Ovary (tissue), 9 donors: Measurements from ENCODE around the gene MRPS31. TPM values are rescaled to one million over a fixed set of nuclear protein-coding genes. Genes with fewer than 3 reads are reported as not detected.

ENCODE experiments used
- DNase-seq, 5 donors: peaks; one replicate each; pipeline ENCODE4 v3.0.0-alpha.2; 2019 to 2020
- H3K27ac ChIP-seq, 2 donors: fragments of 200-600 bp; one replicate each; pipeline versions ENCODE4 v1.5.1 to v1.8.0; 2019 to 2022
- H3K27me3 ChIP-seq: fragments of 200-600 bp; one replicate; pipeline ENCODE4 v1.8.0; 2022
- H3K36me3 ChIP-seq: fragments of 200-600 bp; sonication (generic); one replicate; pipeline ENCODE4 v1.5.1; 2019
- H3K4me1 ChIP-seq: one replicate; pipeline ENCODE4 v1.8.1; 2013; ENCODE audit warnings: mild to moderate bottlenecking, moderate library complexity; ENCODE audit not compliant: insufficient read depth
- H3K4me3 ChIP-seq: fragments of 200-600 bp; sonication (generic); one replicate; pipeline ENCODE4 v1.5.1; 2017
- H3K9me3 ChIP-seq, 2 donors: fragments of 200-600 bp in 1 of 2; sonication (generic) in 1 of 2; one replicate each; pipeline versions ENCODE4 v1.5.1 to v1.8.1; 2013 to 2019; ENCODE audit warnings: mild to moderate bottlenecking in 1 of 2, moderate library complexity in 1 of 2
- EP300 ChIP-seq: sonication (generic); formaldehyde crosslinking; IDR thresholded peaks from one replicate; pipeline ENCODE4 v1.6.1; 2017; ENCODE audit warnings: antibody characterized with exemption
- POLR2A ChIP-seq: fragments of 450-650 bp; IDR thresholded peaks from one replicate; pipeline ENCODE4 v1.6.1; 2017; ENCODE audit warnings: antibody characterized with exemption, mild to moderate bottlenecking, moderate library complexity
- WGBS, 3 donors: extraction: QIAGEN DNeasy Blood & Tissue Kit in 1 of 3; methylation state at CpG; one replicate each; pipeline versions ENCODE4 v1.1.5 to v1.1.7; 2013 to 2017; 5-methylcytosine and 5-hydroxymethylcytosine counted together
- intact Hi-C, 4 donors: fragments of 100-400 bp; cut with DNase I; formaldehyde crosslinking; loops; one replicate each; pipeline versions ENCODE4 v1.11.0 to v1.15.1; 2022 to 2023
- polyA plus RNA-seq, 2 donors: library from polyadenylated mRNA; stranded (reverse); fragments of 200-250 nt in 1 of 2; fragments of 350-450 nt in 1 of 2; fragmentation: Illumina TruSeq in 1 of 2; extraction: RNeasy Lipid Tissue Mini Kit (QIAGEN cat#74804) in 1 of 2; gene quantifications; one replicate each; pipeline ENCODE4 v1.2.3, GENCODE V29; 2013 to 2014
- total RNA-seq, 7 donors: library from RNA; depleted of rRNA in 2 of 7; stranded (reverse); fragments of >200 nt in 2 of 7; fragmentation: NEBNext Ultra II Directional in 3 of 7; extraction: Animal tissue kit (Norgen Biotek cat#: 25700) in 3 of 7; gene quantifications; one replicate each; pipeline versions ENCODE4 v1.1.0 to v1.2.4, GENCODE V29; 2016 to 2023
- TF ChIP-seq, protein P1 (sequence below), 3 donors: fragments of 450-650 bp in 2 of 3; fragments of 200-600 bp in 1 of 3; IDR thresholded peaks; one replicate each; pipeline versions ENCODE4 v1.5.1 to v1.8.0; 2016 to 2022; ENCODE audit warnings: antibody characterized with exemption in 3 of 3, mild to moderate bottlenecking in 1 of 3
- donor health status: DM: no; HTN: no; CAD: no; lungs with moderate emphysema.
- donor health status: DM: no; HTN: no; CAD: no.
- donor health status: Bipolar disorder and iron deficiency.
- donor health status: DM: yes; HTN: yes; CAD: no.
- donor health status: DM: no; HTN: no; CAD: no.
- donor health status: DM: yes; HTN: yes; CAD: no.

Gene MRPS31
- total and polyA plus RNA-seq, 9 donors = 17.2 to 27.1 (median 21.1) TPM

DNA sequence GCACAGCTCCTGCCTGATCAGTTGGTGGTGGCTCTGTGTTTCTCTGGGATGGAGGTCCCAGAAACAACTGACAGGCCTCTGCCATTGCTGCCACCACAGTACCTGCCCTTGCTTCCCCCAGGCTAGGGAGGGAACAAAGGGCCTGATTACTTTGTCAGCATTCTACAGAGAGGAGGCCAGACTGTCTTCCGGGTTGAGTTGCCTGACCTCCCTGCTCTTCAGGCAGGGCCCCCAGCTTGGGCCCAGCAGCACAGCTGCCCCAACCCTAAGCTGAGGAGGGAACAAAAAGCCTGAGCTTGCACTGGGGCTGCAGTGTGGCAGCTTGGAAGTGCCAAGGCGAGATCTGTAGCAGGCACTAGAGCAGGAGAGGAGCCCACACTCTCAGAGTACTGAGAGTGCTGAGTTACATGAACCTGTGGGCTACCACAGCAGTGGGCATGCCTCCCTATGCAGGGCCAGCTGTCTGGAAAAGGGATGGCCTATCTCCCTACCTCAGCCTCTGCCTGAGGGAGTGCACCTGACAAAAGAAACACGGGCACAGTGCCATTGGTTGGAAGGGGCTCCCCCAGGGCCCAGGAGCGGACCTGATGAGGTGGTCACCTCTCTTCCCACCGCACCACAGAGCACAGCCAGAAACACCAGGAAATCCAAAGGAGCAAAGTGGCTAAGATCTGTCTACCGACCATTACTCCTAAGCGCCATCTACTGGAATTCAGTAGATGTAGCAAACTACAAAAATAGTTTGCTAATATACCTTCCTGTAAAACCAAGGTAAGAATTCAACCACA lies 42.9 kb upstream of the MRPS31 start:
- no peak for TF ChIP-seq EP300
- H3K9me3 ChIP-seq = peaks cover 0 to 3% of the 10 kb centered on the region in 2 donors
- 69 to 87% (median 84%) methylated on average over 6 to 7 of the region's 7 CpGs for WGBS, 3 donors
- H3K27me3 ChIP-seq = no peaks in the 10 kb centered on the region
- H3K4me3 ChIP-seq = no peak overlapping the region
- H3K27ac ChIP-seq = no peak overlapping the region
- H3K4me1 ChIP-seq = no peaks in the 10 kb centered on the region
- intact Hi-C loops = no loop called here
- H3K36me3 ChIP-seq = no peaks in the 10 kb centered on the region
- DNase-seq = no peak

DNA sequence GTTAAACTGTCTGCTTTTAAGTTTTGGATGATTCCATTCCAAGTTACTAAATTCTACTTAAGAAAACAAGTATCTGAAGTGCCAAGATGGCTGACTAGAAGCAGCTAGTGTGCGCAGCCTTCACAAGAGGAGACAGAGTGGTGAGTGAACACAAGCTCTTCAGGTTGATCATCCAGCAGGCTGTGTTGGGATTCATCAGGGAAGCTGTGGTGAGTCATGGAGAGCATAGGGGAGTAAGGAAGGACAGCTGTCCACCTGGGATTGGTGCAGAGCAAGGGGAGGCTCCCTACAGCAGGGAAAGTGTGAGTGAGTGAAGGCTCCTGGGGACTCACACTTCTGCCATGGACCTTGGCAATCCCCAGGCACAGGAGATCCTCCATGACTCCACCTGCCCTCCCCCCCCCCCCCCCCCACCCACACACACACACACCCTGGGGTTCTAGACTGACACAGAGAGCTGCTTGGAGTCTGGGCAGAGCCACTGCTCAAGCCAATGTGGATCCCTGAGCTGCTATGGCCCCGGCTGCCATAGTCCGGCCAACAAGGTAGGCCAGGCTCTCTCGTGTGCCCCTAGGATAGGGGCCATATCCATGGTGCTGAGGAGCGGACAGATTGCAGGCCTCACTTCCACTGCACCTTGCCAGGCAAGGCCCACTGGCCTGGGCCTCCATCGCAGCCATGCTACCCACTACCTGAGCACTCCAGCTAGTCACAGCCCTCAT lies 41.9 kb upstream of the MRPS31 start:
- DNase-seq = no peak
- intact Hi-C loops = no loop called here
- Histone ChIP-seq H3K36me3 (no peaks in the 10 kb centered on the region), H3K27me3 (no peaks in the 10 kb centered on the region), H3K4me3 (no peak overlapping the region), H3K27ac (no peak overlapping the region), H3K4me1 (no peaks in the 10 kb centered on the region), H3K9me3 (peaks cover 0 to 3% of the 10 kb centered on the region in 2 donors)
- TF ChIP-seq, protein P1, sequence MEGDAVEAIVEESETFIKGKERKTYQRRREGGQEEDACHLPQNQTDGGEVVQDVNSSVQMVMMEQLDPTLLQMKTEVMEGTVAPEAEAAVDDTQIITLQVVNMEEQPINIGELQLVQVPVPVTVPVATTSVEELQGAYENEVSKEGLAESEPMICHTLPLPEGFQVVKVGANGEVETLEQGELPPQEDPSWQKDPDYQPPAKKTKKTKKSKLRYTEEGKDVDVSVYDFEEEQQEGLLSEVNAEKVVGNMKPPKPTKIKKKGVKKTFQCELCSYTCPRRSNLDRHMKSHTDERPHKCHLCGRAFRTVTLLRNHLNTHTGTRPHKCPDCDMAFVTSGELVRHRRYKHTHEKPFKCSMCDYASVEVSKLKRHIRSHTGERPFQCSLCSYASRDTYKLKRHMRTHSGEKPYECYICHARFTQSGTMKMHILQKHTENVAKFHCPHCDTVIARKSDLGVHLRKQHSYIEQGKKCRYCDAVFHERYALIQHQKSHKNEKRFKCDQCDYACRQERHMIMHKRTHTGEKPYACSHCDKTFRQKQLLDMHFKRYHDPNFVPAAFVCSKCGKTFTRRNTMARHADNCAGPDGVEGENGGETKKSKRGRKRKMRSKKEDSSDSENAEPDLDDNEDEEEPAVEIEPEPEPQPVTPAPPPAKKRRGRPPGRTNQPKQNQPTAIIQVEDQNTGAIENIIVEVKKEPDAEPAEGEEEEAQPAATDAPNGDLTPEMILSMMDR (IDR thresholded peaks at IDR 0.05) = no peak
- TF ChIP-seq EP300 = no peak
- no peak for TF ChIP-seq POLR2A
- WGBS, 3 donors = 97 to 99% (median 97%) methylated on average over 1 to 6 of the region's 6 CpGs

DNA sequence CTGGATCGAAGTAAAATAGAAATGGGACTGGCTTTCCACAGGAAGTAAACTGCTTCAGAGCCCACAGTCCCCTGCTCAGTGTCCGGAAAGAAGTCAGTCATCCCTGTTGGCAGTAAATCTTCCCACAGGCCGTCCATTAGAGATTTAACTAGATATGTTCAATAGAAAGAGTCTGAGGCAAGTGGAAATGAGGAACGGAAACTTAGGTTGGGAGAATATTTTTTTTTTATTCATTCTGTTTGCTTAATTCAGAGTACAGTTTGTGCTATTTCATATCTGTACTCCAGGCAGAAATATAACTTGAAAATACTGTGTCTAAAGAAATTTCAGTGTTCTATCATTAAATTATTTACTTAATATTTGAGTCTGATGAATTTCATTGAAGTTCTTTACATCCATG lies 41.1 kb upstream of the MRPS31 start:
- no peaks in the 10 kb centered on the region for H3K36me3 ChIP-seq
- no peaks in the 10 kb centered on the region for H3K4me1 ChIP-seq
- no peak for TF ChIP-seq EP300
- H3K9me3 ChIP-seq = peaks cover 0 to 3% of the 10 kb centered on the region in 2 donors
- no peak for DNase-seq
- H3K27ac ChIP-seq = no peak overlapping the region
- H3K27me3 ChIP-seq = no peaks in the 10 kb centered on the region
- no peak overlapping the region for H3K4me3 ChIP-seq
- intact Hi-C loops = no loop called here
- 74 to 79% (median 78%) methylated on average over 4 of the region's 4 CpGs for WGBS, 3 donors

DNA sequence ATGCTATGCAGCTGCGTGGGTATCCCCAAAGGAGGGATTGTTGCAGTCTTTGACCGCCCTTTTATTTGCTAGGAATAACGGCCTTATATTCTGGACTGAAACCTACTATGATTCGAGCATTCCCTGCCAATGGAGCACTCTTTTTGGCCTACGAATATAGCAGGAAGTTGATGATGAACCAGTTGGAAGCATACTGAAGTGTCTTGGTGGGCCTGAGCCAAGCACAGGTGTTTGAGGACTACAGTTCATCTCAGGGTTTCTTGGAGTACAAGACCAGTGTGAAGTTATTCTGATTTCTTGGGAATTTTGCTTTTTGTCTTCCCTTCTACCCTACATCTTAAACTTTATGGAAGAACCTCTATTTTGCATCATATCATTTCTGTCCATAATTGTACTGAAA lies 38.5 kb upstream of the MRPS31 start:
- Histone ChIP-seq H3K27ac (no peak overlapping the region), H3K4me3 (no peak overlapping the region), H3K9me3 (no peaks in the 10 kb centered on the region), H3K36me3 (no peaks in the 10 kb centered on the region), H3K4me1 (no peaks in the 10 kb centered on the region), H3K27me3 (no peaks in the 10 kb centered on the region)
- no peak for DNase-seq
- TF ChIP-seq POLR2A (no peak), EP300 (no peak)
- TF ChIP-seq, protein P1 (IDR thresholded peaks at IDR 0.05) = no peak
- intact Hi-C loops = no loop called here
- WGBS, 3 donors = 90 to 96% (median 96%) methylated on average over 5 of the region's 5 CpGs

DNA sequence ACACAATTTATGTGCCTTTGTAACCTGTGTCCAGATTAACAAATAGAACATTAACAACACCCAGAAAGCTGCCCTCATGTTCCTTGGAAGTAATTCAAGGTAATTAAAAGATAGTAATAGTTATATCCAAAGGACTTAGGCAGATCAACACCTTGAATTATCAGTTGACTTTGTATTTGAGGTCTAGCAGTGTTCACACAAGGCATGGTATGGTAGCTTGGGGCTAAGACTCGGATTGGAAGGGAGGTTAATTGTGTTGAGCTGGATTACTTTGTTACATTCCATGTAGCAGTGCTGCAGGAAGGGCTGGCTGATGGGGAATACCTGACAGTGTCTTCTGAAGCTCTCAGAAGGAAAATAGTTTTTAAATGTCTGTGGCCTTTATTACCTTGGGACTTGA lies 35.3 kb upstream of the MRPS31 start:
- H3K27ac ChIP-seq = no peak overlapping the region
- 92 to 96% (median 93%) methylated on average over 1 of the region's 1 CpG for WGBS, 3 donors
- DNase-seq = no peak

More for the DNA sequence above, 35.3 kb upstream of the MRPS31 start:
- no peaks in the 10 kb centered on the region for H3K4me1 ChIP-seq
- no peak overlapping the region for H3K4me3 ChIP-seq
- H3K27me3 ChIP-seq = no peaks in the 10 kb centered on the region
- no peaks in the 10 kb centered on the region for H3K36me3 ChIP-seq
- no peaks in the 10 kb centered on the region for H3K9me3 ChIP-seq
- no peak for TF ChIP-seq POLR2A
- no peak for TF ChIP-seq EP300
- TF ChIP-seq, protein P1 (IDR thresholded peaks at IDR 0.05) = no peak
- intact Hi-C loops = no loop called here
